ENCODE measurements around the gene TMEM175. TPM values are rescaled to one million over a fixed set of nuclear protein-coding genes. Genes with fewer than 3 reads are reported as not detected.

The TMEM175 gene
- total and polyA plus RNA-seq, 2 of the 8 experiments (the other 6 are each of a cell fraction or from before 2014, with no cell fraction given), result 4.9 to 20.7 TPM

- no peak for TF ChIP-seq SIN3A (conservative IDR thresholded peaks at IDR 0.05 in 1 of 2, IDR thresholded peaks at IDR 0.05 in 1 of 2; ENCODE audit: low read depth in 1 of 2, low read length in 2 of 2)
Measured at GRCh38 chr4:952881-953573, 20.8 kb downstream of the TMEM175 start (continued).
